Measurements from ENCODE around the gene RAD23B.

RAD23B gene

GRCh38 chr9:107266624-107267368 is 16.3 kb upstream of the RAD23B start:
- in situ Hi-C loops (cut with HindIII; ENCODE audit: low sequenced_read_pairs) = loop anchor here (5.0 kb wide), 1 partner anchor 46 kb away; no protein-coding TSS in a partner anchor

- in situ Hi-C loops (cut with HindIII; ENCODE audit: low sequenced_read_pairs) = loop anchor here (5.0 kb wide), 1 partner anchor 44 kb away; no protein-coding TSS in a partner anchor
These were observed 14.5 kb upstream of the RAD23B start for GRCh38 chr9:107268560-107268959.

- in situ Hi-C loops (cut with HindIII; ENCODE audit: low sequenced_read_pairs) = loop anchor here (5.0 kb wide), 1 partner anchor 43 kb away; no protein-coding TSS in a partner anchor
These were observed 13.8 kb upstream of the RAD23B start for GRCh38 chr9:107269254-107269653.

- in situ Hi-C loops (cut with HindIII; ENCODE audit: low sequenced_read_pairs) = loop anchor here (5.0 kb wide), 1 partner anchor 43 kb away; no protein-coding TSS in a partner anchor
These were observed 13.4 kb upstream of the RAD23B start for GRCh38 chr9:107269681-107270080.

- in situ Hi-C loops (cut with HindIII; ENCODE audit: low sequenced_read_pairs) = no loop called here
These were observed 13.0 kb upstream of the RAD23B start for GRCh38 chr9:107270082-107270481.

GRCh38 chr9:107270580-107270979 is 12.5 kb upstream of the RAD23B start:
- in situ Hi-C loops (cut with HindIII; ENCODE audit: low sequenced_read_pairs) = no loop called here

- in situ Hi-C loops (cut with HindIII; ENCODE audit: low sequenced_read_pairs) = no loop called here
These were observed 9.4 kb upstream of the RAD23B start for GRCh38 chr9:107273634-107274033.

- in situ Hi-C loops (cut with HindIII; ENCODE audit: low sequenced_read_pairs) = no loop called here
These were observed 9.0 kb upstream of the RAD23B start for GRCh38 chr9:107274096-107274495.

GRCh38 chr9:107274953-107275422 is 8.1 kb upstream of the RAD23B start:
- in situ Hi-C loops (cut with HindIII; ENCODE audit: low sequenced_read_pairs) = no loop called here

- in situ Hi-C loops (cut with HindIII; ENCODE audit: low sequenced_read_pairs) = no loop called here
These were observed 7.5 kb upstream of the RAD23B start for GRCh38 chr9:107275530-107275929.

GRCh38 chr9:107276966-107277710 is 5.9 kb upstream of the RAD23B start:
- in situ Hi-C loops (cut with HindIII; ENCODE audit: low sequenced_read_pairs) = no loop called here

GRCh38 chr9:107277801-107278200 is 5.3 kb upstream of the RAD23B start:
- in situ Hi-C loops (cut with HindIII; ENCODE audit: low sequenced_read_pairs) = no loop called here

GRCh38 chr9:107279086-107279485 is 4.0 kb upstream of the RAD23B start:
- in situ Hi-C loops (cut with HindIII; ENCODE audit: low sequenced_read_pairs) = no loop called here

- in situ Hi-C loops (cut with HindIII; ENCODE audit: low sequenced_read_pairs) = no loop called here
These were observed 2.5 kb upstream of the RAD23B start for GRCh38 chr9:107280543-107280942.

GRCh38 chr9:107281184-107281583 is 1.9 kb upstream of the RAD23B start:
- in situ Hi-C loops (cut with HindIII; ENCODE audit: low sequenced_read_pairs) = no loop called here

GRCh38 chr9:107281922-107282667 is 984 bp upstream of the RAD23B start:
- in situ Hi-C loops (cut with HindIII; ENCODE audit: low sequenced_read_pairs) = no loop called here

- in situ Hi-C loops (cut with HindIII; ENCODE audit: low sequenced_read_pairs) = no loop called here
These were observed 841 bp downstream of the RAD23B start for GRCh38 chr9:107283623-107284616.

- in situ Hi-C loops (cut with HindIII; ENCODE audit: low sequenced_read_pairs) = no loop called here
These were observed 1.6 kb downstream of the RAD23B start for GRCh38 chr9:107284636-107285035.

- in situ Hi-C loops (cut with HindIII; ENCODE audit: low sequenced_read_pairs) = no loop called here
These were observed 2.2 kb downstream of the RAD23B start for GRCh38 chr9:107285286-107285685.

GRCh38 chr9:107286057-107286456 is 3.0 kb downstream of the RAD23B start:
- in situ Hi-C loops (cut with HindIII; ENCODE audit: low sequenced_read_pairs) = no loop called here
